HG03575 (cell line): ENCODE results near the gene ZRSR2.

ENCODE experiments used
- ATAC-seq: cut with Tn5 transposase; IDR thresholded peaks from one replicate; pipeline ENCODE4 v1.9.1; 2021; ENCODE audit not compliant: unreplicated experiment, insufficient number of reproducible peaks, low FRiP score; ENCODE audit errors: extremely low read depth

The ZRSR2 gene

GRCh38 chrX:15841853-15842516 lies 51.7 kb downstream of the ZRSR2 start:
- ATAC-seq: no peak

- no peak for ATAC-seq
These were observed 53.7 kb downstream of the ZRSR2 start for GRCh38 chrX:15843960-15844359.

DNA sequence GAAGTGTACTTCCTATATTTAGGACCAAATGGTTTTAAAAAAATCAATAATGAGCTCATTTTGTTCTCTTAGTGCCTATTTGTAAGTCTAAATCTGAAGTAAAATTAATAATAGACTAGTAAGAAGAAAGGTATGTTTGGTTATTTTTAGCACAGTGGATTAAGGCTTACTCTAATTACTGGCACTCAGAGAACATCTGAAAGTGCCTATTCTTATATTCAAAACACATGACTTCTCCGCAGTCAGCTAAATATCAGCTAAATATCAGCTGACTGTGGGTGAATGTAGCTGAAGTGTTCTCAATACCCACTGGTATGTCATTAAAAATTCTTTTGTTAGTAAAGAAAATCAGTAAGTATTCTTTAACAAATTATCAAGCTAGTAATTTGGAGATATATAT lies 58.3 kb downstream of the ZRSR2 start:
- ATAC-seq: no peak

- no peak for ATAC-seq
These were observed 59.3 kb downstream of the ZRSR2 start for GRCh38 chrX:15849555-15849954.

- ATAC-seq: no peak
These were observed 63.3 kb downstream of the ZRSR2 start for GRCh38 chrX:15853586-15854079.

- ATAC-seq: no peak
These were observed 63.9 kb downstream of the ZRSR2 start for GRCh38 chrX:15854080-15854655.

DNA sequence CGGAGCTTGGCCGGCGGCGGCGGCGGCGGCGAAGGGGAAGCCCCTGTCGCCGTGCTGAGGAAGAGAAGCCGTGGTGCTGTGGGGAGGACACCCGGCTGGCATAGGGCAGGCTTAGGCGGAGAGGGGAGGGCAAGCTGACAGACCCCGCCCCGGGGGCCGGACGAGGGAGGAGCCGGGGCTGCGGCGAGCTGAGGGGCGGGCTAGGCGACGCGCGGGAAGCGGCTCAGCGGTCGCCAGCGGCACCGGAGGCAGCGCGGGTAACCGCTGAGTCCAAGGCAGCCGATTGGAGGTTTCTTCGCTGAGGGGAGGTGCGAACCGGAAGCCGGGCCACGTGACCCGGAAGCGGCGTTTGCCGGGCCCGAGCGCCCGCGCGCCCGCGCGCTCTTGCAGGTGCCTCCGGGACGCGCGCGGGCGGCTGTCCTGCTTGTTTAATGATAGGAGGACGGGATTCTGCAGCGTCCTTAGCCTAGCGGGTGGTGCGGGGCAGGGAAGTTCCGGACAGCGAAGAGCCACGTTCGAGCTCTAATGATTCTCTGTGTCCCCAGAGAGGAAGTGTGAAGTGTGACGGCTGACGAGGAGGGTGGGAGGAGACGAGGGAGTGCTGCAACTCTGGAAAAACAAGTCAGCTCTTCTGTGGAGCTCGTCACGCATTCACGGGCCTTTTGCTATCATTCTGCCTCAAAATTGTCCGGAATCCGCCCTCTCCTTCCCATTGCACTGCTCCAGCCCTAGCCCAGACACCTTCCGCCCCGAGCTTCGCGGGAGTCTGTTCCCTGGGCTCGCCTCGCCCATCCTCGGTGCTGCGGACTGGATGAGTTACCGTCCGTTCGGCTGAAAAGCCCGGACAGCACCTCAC lies 64.7 kb downstream of the ZRSR2 start, which contains the start of gene AP1S2:
Gene AP1S2 (minus strand): TSS at position 102 of the 856 bp plus-strand sequence. CDS start 2,289 bp downstream, outside the sequence.
- peak; percentile 78 for ATAC-seq

DNA sequence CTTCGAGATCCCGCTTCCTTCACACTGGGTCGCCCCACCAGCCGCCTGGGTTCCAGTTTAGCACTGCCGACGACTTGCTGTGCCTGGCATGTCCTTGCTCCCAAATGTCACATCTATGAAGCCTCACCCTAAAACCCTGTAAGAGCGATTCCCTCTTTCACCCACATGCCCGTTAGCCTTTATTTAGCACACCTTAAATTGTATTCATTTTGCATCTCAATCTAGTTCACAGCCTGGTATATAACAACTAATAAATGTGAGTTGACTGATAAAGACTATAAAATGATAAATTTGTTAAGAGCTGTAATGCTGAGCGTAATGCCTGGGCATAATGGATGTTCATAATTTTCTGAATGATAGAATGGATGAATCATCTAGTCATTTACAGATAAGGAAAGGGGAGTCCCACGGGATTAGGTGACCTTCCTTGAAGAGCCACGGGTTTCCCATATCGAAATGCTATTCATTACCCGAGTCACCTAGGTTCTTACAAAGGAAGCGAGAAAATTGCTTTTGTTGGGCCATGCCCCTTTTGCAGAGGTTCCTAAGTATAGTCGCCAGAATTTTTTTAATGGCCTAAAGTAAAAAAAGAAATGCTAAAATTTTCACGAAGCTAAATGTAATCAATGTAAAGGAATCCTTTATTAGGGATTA lies 65.4 kb downstream of the ZRSR2 start:
- no peak for ATAC-seq

- no peak for ATAC-seq
These were observed 65.9 kb downstream of the ZRSR2 start for GRCh38 chrX:15856222-15856587.

DNA sequence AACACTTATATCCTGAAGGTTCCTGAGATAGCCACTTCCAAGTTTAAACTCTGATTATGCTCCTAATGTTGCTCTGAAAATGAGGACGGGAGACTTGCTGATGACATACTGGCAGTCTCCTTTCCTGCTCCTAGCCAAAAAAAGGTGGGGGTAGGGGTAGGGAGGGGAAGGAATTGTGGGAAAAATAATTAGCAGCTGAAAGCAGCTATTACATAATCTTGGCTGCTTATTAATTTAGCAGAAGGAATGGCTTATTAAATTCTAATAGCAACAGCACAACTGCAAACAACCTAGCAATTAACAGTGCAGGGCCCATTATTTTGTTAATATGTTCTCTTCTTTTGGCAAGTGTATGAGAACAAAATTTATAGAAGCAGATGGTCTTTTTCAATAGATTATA lies 66.4 kb downstream of the ZRSR2 start:
- no peak for ATAC-seq

DNA sequence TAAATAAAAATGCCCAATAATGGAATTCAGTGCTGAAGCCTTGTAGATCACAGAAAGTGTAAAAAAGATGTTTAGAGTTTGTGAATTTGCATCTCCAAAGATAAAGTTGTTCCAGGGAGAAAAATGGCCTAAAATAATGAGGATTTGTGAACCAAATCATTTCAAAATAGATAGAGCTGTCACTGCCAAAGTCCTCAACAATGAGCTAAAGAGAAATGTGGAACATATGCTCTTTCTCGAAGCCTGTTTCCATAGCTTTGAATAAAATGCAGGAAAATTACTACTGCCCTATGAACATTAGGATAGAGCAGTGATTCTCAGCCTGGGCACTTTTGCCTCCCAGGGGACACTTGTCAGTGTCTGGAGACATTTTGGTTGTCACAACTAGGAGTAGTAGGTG lies 67.8 kb downstream of the ZRSR2 start:
- no peak for ATAC-seq

- ATAC-seq: no peak
These were observed 70.6 kb downstream of the ZRSR2 start for GRCh38 chrX:15860921-15861320.

GRCh38 chrX:15864023-15864422 lies 73.7 kb downstream of the ZRSR2 start:
- ATAC-seq: no peak

DNA sequence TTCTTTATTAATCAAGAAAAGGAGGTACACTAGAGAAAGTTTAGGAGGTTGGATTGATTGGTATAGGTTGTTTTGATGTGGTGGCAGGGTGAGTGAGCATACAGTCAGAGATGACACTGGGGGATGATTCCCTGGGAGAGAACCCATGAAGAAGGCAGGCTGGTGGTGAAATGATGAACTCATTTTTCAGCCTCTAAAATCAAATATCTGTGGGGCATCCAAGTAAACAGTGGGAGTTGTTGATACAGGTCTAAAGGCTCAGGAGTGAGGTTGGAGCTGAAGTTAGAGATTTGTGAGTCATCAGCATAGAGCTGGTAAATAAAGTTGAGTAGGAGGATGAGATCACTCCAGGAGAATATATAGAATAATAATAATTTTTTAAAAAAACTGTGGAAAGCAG lies 74.3 kb downstream of the ZRSR2 start:
- no peak for ATAC-seq

DNA sequence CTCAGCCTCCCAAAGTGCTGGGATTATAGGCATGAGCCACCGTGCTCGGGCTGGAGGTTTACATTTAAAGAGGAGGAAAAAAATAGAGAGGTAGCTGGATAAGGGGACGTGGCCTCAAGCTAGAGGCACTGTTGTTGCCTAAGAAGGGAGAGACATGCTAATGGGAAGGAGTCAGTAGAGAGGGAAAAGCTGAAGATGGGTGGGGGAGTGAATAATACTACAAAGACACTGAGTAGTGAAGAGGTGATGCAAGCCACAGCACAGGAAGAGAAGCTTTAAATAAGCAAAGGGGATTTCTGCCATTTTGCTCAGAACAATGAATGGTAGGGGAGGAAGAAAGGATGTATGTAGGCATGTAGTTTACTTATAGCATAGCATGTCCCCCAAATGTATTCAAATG lies 75.9 kb downstream of the ZRSR2 start:
- ATAC-seq: no peak

DNA sequence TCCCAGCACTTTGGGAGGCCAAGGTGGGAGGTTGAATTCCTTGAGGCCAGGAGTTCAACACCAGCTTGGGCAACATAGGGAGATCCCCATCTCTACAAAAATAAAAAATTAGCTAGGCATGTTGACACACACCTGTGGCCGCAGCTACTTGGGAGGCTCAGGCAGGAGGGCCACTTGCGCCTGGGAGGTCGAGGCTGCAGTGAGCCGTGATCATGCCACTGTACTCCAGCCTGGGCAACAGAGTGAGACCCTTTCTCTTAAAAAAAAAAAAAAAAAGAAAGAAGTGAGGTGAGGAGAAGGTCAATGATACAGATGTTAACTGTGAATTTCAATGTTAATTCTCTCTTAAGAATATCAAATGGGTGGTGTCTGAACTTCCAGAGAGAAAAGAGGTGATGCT lies 79.4 kb downstream of the ZRSR2 start:
- ATAC-seq: no peak

- no peak for ATAC-seq
These were observed 80.0 kb downstream of the ZRSR2 start for GRCh38 chrX:15870310-15870709.
